GM21723 (cell line): ENCODE measurements around the gene ALS2.
"Not testable (repeated sequence)": the region's sequence is repeated elsewhere in the genome, so short reads cannot be mapped to it uniquely, and the experiment has no call there.

ENCODE experiments used
- ATAC-seq: cut with Tn5 transposase; IDR thresholded peaks from one replicate; pipeline ENCODE4 v1.9.1; 2021; ENCODE audit warnings: mild to moderate bottlenecking, moderate library complexity; ENCODE audit not compliant: unreplicated experiment

ALS2 gene

DNA sequence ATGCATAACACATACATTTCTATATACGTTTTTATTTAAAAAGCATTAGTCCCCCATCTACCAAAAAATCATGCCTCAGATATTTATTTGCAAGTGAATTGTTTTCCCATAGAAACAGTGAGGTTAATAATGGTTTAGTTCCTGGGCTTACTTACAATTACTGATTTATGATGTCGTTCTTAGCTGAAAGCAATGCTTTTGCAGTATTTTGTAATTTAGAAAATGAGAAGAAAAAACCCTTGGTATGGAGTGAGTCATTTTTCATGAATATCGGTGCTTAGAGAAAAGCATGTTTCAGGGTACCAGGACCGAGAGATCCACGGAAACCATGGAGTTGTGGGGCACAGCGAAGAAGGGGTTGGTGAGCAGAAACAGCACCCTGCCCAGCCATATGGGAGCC is 13.6 kb upstream of the ALS2 start:
- ATAC-seq = no peak

- ATAC-seq = no peak
These were observed 12.9 kb upstream of the ALS2 start for GRCh38 chr2:201793631-201794030.

DNA sequence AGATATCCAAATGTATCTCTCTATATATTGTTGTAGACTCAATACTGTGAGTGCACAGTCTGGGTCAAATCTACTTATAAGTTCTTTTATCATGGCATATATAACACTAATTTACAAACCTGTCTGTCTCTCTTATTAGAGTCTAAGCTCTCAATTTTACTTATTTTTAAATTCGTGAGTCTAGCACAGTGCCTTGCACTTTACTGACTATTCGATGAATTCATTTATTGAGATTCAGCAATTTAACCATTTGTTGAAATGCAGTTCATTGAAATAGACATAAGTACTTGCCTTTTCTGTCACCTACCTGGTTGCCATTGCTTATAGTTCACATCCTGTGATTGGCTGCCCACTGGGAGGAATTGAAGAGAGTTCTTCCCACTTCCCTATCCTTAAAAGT is 10.3 kb upstream of the ALS2 start:
- no peak for ATAC-seq

DNA sequence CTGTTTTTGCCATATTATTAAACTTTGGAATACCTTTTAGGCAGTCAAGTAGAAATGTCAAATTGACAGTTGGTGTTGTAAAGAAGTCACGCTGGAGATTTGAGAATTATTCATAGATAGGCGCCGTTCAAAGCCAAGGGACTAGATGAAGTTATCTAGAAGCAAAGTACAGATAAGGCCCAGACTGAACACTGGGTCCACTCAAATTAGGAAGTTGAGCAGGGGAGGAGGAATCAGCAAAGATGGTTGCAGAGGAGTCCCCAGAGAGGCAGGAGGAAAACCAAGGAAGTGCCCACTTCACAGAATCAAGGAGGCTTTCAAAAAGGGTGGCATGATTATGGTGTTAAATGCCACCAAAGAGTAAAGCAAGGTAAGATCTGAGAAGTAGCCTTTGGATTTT is 9.6 kb upstream of the ALS2 start:
- no peak for ATAC-seq

DNA sequence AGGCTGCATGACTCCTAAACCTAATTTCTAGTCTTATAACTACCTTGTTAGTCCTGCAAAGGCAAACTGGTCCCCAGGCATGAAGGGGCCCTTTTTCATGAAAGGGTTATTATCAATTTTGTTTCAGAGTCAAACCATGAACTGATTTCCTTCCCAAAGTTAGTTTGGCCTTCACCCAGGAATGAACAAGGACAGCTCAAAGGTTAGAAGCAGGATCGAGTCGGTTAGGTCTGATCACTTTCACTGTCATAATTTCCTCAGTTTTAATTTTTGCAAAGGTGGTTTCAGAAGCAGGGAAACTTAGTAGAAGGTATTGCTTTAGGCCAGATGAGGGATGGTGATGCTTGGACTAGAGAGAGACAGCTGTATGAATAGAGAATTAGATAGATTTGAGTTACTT is 8.7 kb upstream of the ALS2 start:
- ATAC-seq = no peak

DNA sequence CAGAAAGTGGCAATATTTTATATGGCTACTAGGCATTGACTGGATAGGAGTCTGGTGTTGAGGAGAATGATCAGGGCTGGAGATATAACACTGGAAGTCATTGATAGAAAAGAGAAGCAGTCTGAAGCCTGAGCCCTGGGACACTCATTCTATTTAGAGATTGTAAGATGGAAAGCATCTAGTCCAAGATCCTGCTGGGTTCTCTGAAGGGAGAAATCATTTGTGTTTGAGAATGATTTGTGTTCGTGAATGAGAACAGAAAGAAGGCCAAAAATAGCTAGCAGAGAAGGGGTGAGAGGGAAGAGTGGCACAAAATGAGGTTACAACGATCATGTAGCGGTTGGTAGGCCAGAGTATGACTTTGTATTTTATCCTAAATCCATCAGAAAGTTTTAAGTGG is 7.6 kb upstream of the ALS2 start:
- ATAC-seq = no peak

GRCh38 chr2:201786471-201786870 is 5.7 kb upstream of the ALS2 start:
- no peak for ATAC-seq

DNA sequence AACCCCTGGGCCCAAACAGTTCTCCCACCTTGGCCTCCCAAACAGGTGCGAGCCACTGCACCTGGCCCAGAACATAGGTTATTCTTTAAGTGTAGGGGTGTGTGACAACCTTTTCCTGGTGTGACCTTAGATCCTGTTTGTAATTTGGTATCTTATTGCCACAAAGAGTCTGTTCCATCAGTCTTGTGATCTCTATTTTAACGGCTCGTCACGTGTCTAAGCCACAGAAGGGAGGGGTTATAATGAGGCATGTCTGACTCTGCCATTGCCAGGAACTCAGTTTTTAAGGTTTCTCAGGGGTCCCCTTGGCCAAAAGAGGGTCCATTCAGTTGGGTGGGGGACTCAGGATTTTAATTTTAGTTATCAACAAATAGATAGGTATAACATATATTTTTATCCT is 4.4 kb upstream of the ALS2 start:
- no peak for ATAC-seq

- no peak for ATAC-seq
These were observed 3.8 kb upstream of the ALS2 start for GRCh38 chr2:201784563-201784962.

- peak; percentile 1 for ATAC-seq
These were observed 871 bp upstream of the ALS2 start for GRCh38 chr2:201781557-201782051.

DNA sequence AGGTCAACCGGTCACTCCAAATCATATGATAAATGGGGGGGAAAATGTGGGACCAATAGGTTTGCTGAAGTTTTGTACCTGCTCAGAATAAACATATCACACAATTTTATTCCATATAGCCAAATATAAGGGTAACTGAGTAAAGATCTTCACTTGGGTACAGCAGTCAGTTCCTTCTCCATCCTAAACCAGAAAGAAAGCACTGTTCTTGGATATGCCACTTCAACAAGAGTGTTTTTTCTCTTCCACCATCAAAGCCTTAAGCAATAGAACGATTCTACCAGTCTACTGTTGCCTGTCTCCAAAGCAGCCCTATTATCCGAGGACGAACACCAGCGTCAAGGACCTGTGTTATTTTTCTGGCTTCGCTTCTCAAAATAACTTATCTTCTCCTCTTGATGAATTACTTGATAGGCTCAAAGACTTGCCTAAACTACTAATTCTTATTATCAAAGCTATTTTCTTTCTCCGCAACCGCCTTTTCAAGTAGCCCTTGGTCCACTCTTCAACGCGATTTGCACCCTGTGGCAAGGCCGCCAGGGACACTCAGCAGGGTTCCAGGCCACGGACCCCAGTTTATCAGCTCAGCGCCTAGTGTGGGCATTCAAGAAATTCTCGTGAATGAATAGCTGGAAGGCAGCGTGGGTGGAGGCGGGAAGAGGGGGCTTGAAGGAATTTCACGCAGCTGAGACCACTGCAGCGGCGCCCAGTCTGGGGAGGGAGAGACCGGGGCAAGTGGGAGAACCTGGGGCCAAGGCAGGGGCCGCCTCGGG is 646 bp downstream of the ALS2 start:
- peak; percentile 7 for ATAC-seq

- ATAC-seq = no peak
These were observed 2.9 kb downstream of the ALS2 start for GRCh38 chr2:201777869-201778268.

DNA sequence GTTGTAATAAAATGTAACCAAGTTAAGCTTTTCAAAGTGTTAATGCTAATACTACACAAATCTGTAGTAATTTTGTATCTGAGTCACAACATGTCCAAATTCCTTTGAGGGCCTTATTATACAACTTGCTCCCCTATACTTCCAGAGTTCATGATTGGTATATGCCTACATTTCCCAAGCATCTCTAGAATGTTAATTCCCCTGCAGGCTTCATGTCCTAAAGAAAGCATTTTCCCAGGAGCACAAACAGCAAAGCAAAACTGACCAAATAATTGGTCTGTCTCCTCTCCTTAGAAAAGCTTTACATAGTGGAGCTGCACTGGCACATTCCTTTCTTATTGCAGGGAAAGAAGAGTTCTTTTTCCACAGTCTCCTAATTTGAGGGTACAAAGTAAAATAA is 3.7 kb downstream of the ALS2 start:
- ATAC-seq = no peak

GRCh38 chr2:201775326-201775725 is 5.4 kb downstream of the ALS2 start:
- ATAC-seq = no peak

GRCh38 chr2:201774546-201774945 is 6.2 kb downstream of the ALS2 start:
- no peak for ATAC-seq

GRCh38 chr2:201773990-201774389 is 6.7 kb downstream of the ALS2 start:
- no peak for ATAC-seq

DNA sequence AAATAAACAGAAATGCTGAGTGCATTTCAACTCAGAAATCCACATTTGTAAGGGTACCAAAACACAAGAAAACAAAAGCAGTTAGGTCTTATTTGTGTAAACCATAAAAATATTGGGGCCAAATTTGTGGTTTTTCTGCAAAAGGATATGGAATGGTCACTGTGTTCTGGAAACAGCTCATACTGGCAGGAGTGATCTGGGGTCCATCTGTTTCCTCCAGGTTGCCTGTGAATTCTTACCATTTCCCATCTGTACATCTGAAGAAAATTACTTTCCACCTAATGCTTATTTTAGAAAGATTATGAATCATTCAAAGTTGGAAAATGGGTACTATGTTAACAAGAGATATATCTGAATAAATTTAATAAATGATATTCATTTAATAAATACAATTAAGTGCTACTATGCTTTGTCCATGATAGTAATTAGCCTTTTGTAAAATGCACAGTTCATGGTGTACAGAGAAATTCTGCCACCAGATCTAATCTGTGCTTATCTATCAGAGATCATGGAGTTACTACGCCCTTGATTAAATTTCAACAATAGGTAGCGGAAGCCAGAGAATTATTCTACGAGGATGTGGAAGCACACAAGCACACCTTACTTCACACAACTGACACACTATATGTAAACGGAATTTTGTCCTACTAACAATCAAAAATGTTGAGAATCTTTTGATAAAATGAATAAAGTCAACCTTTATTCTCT is 10.9 kb downstream of the ALS2 start:
- no peak for ATAC-seq

DNA sequence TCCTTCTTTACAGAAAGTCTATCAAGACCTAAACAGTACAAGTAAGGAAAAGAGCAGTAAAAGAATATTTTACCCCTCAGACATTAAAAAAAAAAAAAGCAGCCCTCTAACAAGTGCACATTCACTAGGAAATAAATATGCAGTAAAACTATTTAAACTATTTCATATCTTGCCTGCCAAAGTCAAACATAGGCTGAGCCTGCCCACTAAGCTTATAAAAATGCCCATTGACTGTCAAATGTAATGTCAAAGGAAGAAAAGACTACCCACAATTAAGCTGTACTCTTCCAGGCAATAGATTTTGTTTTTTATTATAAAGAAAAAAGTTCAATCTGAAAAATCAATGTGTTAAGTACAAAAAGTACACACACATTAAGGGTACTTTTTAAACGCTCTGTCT is 11.8 kb downstream of the ALS2 start:
- no peak for ATAC-seq

DNA sequence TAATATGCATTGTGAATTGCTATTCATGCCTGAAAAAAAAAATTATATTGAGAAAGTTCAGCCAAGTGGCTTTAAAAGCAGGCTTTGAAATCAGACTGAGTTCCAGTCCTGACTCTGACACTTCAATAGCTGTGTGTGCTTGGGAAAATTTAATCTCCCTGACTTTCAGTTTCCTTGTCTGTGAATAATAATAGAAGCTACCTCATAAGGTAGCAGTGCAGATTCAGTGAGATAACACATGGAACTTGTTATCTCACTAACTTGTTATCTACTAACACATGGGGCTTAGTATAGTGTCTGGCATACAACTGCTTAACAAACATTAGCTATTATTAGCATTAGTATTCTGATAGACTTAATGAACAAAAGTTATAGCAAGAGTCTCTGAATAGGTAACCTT is 14.9 kb downstream of the ALS2 start:
- no peak for ATAC-seq

- ATAC-seq = not testable (repeated sequence)
These were observed 16.3 kb downstream of the ALS2 start for GRCh38 chr2:201764469-201764868.

- ATAC-seq = no peak
These were observed 19.6 kb downstream of the ALS2 start for GRCh38 chr2:201761101-201761500.

- no peak for ATAC-seq
These were observed 21.2 kb downstream of the ALS2 start for GRCh38 chr2:201759567-201759966.
